CMK (cell line): ENCODE measurements around the gene NUTM2A.
"Not testable (repeated sequence)": the region's sequence is repeated elsewhere in the genome, so short reads cannot be mapped to it uniquely, and the experiment has no call there.

Experiments
- DNase-seq: peaks from one replicate; pipeline ENCODE4 v3.0.0-alpha.2; 2010; ENCODE audit warnings: low read depth

The NUTM2A gene

GRCh38 chr10:87225148-87225547 is at the start of gene NUTM2A:
Gene NUTM2A, plus strand, starts transcription at chr10:87225448. Its CDS starts 383 bp downstream, at chr10:87225831.
- not testable (repeated sequence) for DNase-seq

- not testable (repeated sequence) for DNase-seq
Observed at GRCh38 chr10:87177587-87177986, 47.7 kb upstream of the NUTM2A start.

- DNase-seq, result not testable (repeated sequence)
Observed at GRCh38 chr10:87184421-87184820, 40.8 kb upstream of the NUTM2A start.

- not testable (repeated sequence) for DNase-seq
Observed at GRCh38 chr10:87186016-87186415, 39.2 kb upstream of the NUTM2A start.

- not testable (repeated sequence) for DNase-seq
Observed at GRCh38 chr10:87187573-87187972, 37.7 kb upstream of the NUTM2A start.

- DNase-seq, result not testable (repeated sequence)
Observed at GRCh38 chr10:87191841-87192240, 33.4 kb upstream of the NUTM2A start.

GRCh38 chr10:87200924-87201323 is 24.3 kb upstream of the NUTM2A start:
- DNase-seq, result not testable (repeated sequence)

GRCh38 chr10:87204801-87205200 is 20.4 kb upstream of the NUTM2A start:
- DNase-seq, result not testable (repeated sequence)

GRCh38 chr10:87206922-87207321 is 18.3 kb upstream of the NUTM2A start:
- not testable (repeated sequence) for DNase-seq

- not testable (repeated sequence) for DNase-seq
Observed at GRCh38 chr10:87210309-87210708, 14.9 kb upstream of the NUTM2A start.

GRCh38 chr10:87211848-87212247 is 13.4 kb upstream of the NUTM2A start:
- not testable (repeated sequence) for DNase-seq

- DNase-seq, result not testable (repeated sequence)
Observed at GRCh38 chr10:87213150-87213765, 12.0 kb upstream of the NUTM2A start.

GRCh38 chr10:87213806-87214205 is 11.4 kb upstream of the NUTM2A start:
- DNase-seq, result not testable (repeated sequence)

- not testable (repeated sequence) for DNase-seq
Observed at GRCh38 chr10:87216120-87216519, 9.1 kb upstream of the NUTM2A start.

- not testable (repeated sequence) for DNase-seq
Observed at GRCh38 chr10:87219370-87219769, 5.9 kb upstream of the NUTM2A start.

GRCh38 chr10:87222789-87223188 is 2.5 kb upstream of the NUTM2A start:
- not testable (repeated sequence) for DNase-seq

- not testable (repeated sequence) for DNase-seq
Observed at GRCh38 chr10:87228247-87228646, 3.0 kb downstream of the NUTM2A start.

- DNase-seq, result not testable (repeated sequence)
Observed at GRCh38 chr10:87229211-87229610, 4.0 kb downstream of the NUTM2A start.

- not testable (repeated sequence) for DNase-seq
Observed at GRCh38 chr10:87234854-87235253, 9.6 kb downstream of the NUTM2A start.

GRCh38 chr10:87237244-87237643 is 12.0 kb downstream of the NUTM2A start:
- not testable (repeated sequence) for DNase-seq

GRCh38 chr10:87239346-87239808 is 14.1 kb downstream of the NUTM2A start:
- DNase-seq, result not testable (repeated sequence)

GRCh38 chr10:87242192-87242591 is 16.9 kb downstream of the NUTM2A start:
- DNase-seq, result not testable (repeated sequence)

- not testable (repeated sequence) for DNase-seq
Observed at GRCh38 chr10:87247335-87247734, 22.1 kb downstream of the NUTM2A start.
